Natural killer cell (primary cell): Measurements from ENCODE around the gene RUNX3. TPM values are rescaled to one million over a fixed set of nuclear protein-coding genes. Genes with fewer than 3 reads are reported as not detected.

Source experiments
- ATAC-seq, 3 donors: fragments of 150-1000 bp in 2 of 3; fragments of 200-7000 bp in 1 of 3; cut with Tn5 transposase; 1 replicate in 1 of 3; 2 replicates in 2 of 3; pipeline ENCODE4 v1.10.0; 2021; ENCODE audit warnings: mild to moderate bottlenecking in 2 of 3, moderate library complexity in 2 of 3
- DNase-seq, 2 donors: peaks; one replicate each; pipeline versions ENCODE4 v3.0.0 to v3.0.0-alpha.2; 2013 to 2021; ENCODE audit warnings: mixed read lengths in 1 of 2
- H3K27ac ChIP-seq: one replicate; pipeline ENCODE4 v1.5.1; 2013; ENCODE audit warnings: mild to moderate bottlenecking, low read length
- H3K27me3 ChIP-seq: one replicate; pipeline ENCODE4 v1.6.1; 2013; ENCODE audit warnings: low read length; ENCODE audit not compliant: control insufficient read depth, insufficient read depth
- H3K36me3 ChIP-seq: one replicate; pipeline ENCODE4 v1.6.1; 2013; ENCODE audit warnings: low read length; ENCODE audit not compliant: control insufficient read depth, insufficient read depth
- H3K4me1 ChIP-seq: one replicate; pipeline ENCODE4 v1.6.1; 2013; ENCODE audit warnings: low read length; ENCODE audit not compliant: control insufficient read depth, insufficient read depth
- H3K4me3 ChIP-seq: one replicate; pipeline ENCODE4 v1.5.1; 2013; ENCODE audit warnings: low read length
- H3K9me3 ChIP-seq: one replicate; pipeline ENCODE4 v1.6.1; 2013; ENCODE audit warnings: low read length; ENCODE audit not compliant: control insufficient read depth, insufficient read depth
- H3K27ac Mint-ChIP-seq, 2 donors: one replicate each; pipeline ENCODE4 v1.8.0; 2022; ENCODE audit warnings: mild to moderate bottlenecking in 2 of 2, mixed read lengths in 2 of 2, moderate library complexity in 1 of 2
- H3K27me3 Mint-ChIP-seq, 2 donors: one replicate each; pipeline ENCODE4 v1.8.0; 2022; ENCODE audit warnings: low read depth in 2 of 2, mixed read lengths in 2 of 2
- H3K36me3 Mint-ChIP-seq: one replicate; pipeline ENCODE4 v1.8.0; 2022; ENCODE audit warnings: mixed read lengths
- H3K4me1 Mint-ChIP-seq, 2 donors: one replicate each; pipeline ENCODE4 v1.8.0; 2022; ENCODE audit warnings: mixed read lengths in 2 of 2
- H3K4me3 Mint-ChIP-seq: one replicate; pipeline ENCODE4 v1.8.0; 2022; ENCODE audit warnings: mild to moderate bottlenecking, moderate library complexity, mixed read lengths
- H3K9me3 Mint-ChIP-seq, 2 donors: one replicate each; pipeline ENCODE4 v1.8.0; 2022; ENCODE audit warnings: mixed read lengths in 2 of 2
- WGBS: methylation state at CpG from one replicate; pipeline ENCODE4 v1.1.7; 2013; ENCODE audit warnings: missing lambda C conversion rate; ENCODE audit not compliant: insufficient coverage; 5-methylcytosine and 5-hydroxymethylcytosine counted together
- intact Hi-C: fragments of 100-400 bp; cut with micrococcal nuclease; formaldehyde crosslinking; loops from one replicate; pipeline ENCODE4 v1.14.2; 2022
- total RNA-seq, 4 donors: library from RNA; stranded (reverse); fragments of 120-200 nt in 1 of 4; gene quantifications; one replicate each; pipeline versions ENCODE4 v1.2.3 to v1.2.4, GENCODE V29; 2013 to 2022
- TF ChIP-seq, protein P1 (sequence below): fragments of 200-600 bp; IDR thresholded peaks from one replicate; pipeline ENCODE4 v1.8.0; 2022; ENCODE audit warnings: antibody characterized with exemption

RUNX3 gene
- total RNA-seq, 3 donors from 2014 or later (not counting 1 experiment from before 2014, with no cell fraction given), result 537 to 630 (median 601) TPM

DNA sequence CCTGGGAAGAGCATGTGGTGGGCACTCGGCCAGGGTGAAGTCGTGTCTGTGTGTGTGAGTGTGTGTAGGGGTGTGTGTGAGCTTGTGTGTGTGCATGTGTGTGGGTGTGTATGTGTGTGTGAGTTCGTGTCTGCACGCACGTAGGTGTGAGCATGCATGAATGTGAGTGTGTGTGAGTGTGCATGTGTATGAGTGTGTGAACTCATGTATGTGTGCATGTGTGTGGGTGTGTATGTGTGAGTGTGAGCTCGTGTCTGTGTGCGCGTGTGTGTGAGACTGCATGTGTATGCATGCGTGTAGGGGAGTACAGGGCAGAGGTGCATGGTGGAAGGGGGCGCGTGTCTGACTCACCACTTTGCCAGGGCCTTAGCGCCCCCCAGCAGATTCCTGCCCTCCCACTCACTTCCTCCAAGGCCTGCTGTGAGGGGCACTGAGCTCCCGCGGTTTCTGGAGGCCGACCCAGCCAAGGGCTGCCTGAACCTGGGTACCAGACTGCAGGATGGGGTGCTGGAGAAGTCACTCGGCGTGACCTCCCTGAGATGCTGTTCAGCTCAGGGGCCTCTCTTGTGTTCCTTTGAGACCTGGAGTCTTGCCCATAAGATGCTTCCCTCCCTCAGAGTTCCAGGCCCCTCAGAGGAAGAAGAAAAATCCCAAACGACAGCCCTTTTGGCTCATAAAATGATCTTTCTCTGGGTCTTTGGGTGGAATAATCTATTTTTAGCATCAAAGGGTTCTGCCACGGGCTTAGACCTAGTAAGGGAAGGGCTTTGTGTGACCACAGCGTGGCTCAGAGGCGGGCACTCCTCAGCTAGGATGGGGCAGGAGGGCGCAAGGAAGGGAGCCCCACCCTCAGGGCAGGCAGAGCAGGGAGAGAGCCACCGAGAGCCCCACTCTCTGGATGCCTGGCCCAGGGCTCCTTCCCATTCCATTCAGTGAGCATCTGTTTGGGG, 41.1 kb upstream of the RUNX3 start:
- Mint-ChIP-seq H3K27ac (peak overlapping the region in 1 of 2 donors; percentile 38), H3K36me3 (peaks cover 23% of the 10 kb centered on the region), H3K4me3 (no peak overlapping the region), H3K4me1 (peaks cover 8 to 21% of the 10 kb centered on the region in 2 donors), H3K27me3 (peaks cover 35% of the 10 kb centered on the region in 2 donors), H3K9me3 (peaks cover 7 to 11% of the 10 kb centered on the region in 2 donors)
- H3K27ac ChIP-seq, result no peak overlapping the region
- no peaks in the 10 kb centered on the region for H3K27me3 ChIP-seq
- H3K36me3 ChIP-seq, result no peaks in the 10 kb centered on the region
- TF ChIP-seq, protein P1, sequence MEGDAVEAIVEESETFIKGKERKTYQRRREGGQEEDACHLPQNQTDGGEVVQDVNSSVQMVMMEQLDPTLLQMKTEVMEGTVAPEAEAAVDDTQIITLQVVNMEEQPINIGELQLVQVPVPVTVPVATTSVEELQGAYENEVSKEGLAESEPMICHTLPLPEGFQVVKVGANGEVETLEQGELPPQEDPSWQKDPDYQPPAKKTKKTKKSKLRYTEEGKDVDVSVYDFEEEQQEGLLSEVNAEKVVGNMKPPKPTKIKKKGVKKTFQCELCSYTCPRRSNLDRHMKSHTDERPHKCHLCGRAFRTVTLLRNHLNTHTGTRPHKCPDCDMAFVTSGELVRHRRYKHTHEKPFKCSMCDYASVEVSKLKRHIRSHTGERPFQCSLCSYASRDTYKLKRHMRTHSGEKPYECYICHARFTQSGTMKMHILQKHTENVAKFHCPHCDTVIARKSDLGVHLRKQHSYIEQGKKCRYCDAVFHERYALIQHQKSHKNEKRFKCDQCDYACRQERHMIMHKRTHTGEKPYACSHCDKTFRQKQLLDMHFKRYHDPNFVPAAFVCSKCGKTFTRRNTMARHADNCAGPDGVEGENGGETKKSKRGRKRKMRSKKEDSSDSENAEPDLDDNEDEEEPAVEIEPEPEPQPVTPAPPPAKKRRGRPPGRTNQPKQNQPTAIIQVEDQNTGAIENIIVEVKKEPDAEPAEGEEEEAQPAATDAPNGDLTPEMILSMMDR, result no peak
- DNase-seq (no peak), ATAC-seq (peak in 2 of 3 donors; percentile 27 to 28)
- intact Hi-C loops, result no loop called here
- no peak overlapping the region for H3K4me3 ChIP-seq
- H3K4me1 ChIP-seq, result peaks cover 33% of the 10 kb centered on the region
- H3K9me3 ChIP-seq, result peaks cover 11% of the 10 kb centered on the region
- WGBS, result 66% methylated on average over 23 of the region's 23 CpGs

DNA sequence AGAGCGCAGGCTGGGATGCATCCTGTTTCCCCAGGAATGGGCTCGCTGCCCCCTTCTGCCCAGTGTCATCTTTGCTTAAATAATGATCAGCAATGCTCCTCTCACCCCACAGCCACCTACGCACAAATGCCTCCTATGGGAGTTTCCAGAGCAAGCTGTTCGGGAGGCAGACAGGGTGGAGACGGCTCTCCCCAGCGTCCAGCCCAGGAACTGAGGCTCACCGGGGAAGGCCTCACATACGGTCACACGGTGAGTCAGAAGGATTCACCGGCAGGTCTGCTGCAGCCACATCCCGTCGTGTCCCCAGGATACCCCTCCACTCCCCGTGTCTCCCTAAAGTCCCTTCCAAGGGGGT, 40.3 kb upstream of the RUNX3 start:
- Histone ChIP-seq H3K27ac (no peak overlapping the region), H3K36me3 (no peaks in the 10 kb centered on the region), H3K27me3 (no peaks in the 10 kb centered on the region), H3K4me3 (no peak overlapping the region), H3K4me1 (peaks cover 41% of the 10 kb centered on the region), H3K9me3 (peaks cover 9% of the 10 kb centered on the region)
- TF ChIP-seq, protein P1, result no peak
- ATAC-seq, result no peak
- WGBS, result 90% methylated on average over 13 of the region's 13 CpGs
- DNase-seq, result no peak
- no peak overlapping the region for H3K27ac Mint-ChIP-seq
- peaks cover 15 to 29% of the 10 kb centered on the region in 2 donors for H3K4me1 Mint-ChIP-seq
- no peak overlapping the region for H3K4me3 Mint-ChIP-seq
- H3K36me3 Mint-ChIP-seq, result peaks cover 14% of the 10 kb centered on the region
- H3K27me3 Mint-ChIP-seq, result peaks cover 26 to 30% of the 10 kb centered on the region in 2 donors
- H3K9me3 Mint-ChIP-seq, result peaks cover 2 to 4% of the 10 kb centered on the region in 2 donors
- intact Hi-C loops, result no loop called here

DNA sequence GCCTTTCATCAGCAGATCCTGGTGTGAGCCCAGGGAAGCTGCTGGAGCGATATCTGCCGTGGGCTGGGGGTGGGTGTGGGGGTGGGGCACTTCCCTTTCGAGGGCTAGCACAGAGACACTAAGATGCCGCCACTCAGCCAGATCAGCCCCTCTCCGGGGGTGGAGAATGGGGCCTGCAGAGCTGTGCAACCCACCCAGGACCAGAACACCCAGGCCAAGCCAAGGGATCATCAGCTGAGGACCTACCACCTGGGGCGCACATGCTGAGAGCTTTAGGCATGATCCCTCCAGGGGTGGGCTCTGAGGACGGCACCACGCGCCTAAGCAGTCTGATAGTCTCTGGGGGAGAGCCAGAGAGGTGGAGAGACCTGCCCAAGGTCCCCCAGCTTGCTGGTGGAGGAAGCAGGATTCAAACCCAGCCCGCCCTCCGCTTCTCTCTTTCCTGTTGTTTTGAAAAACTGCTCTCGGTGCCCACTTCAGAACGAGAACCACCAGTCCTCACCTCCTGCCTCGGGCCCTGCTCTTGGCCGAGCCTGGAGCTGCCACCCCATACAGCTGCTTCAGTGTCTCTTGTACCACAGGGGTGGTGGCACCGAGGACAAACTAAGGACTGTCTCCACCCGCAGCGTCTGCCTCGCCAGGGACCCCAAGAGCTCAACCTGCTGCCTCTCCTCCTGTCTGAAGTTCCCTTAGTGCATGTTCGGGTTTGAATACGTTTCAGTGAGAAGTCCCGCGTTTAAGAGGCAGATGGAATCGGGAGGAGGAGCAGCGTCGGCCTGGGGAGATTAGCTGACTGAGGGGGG, 39.7 kb upstream of the RUNX3 start:
- ATAC-seq (no peak), DNase-seq (peak in 1 of 2 donors; percentile 44)
- no peaks in the 10 kb centered on the region for H3K36me3 ChIP-seq
- Mint-ChIP-seq H3K4me1 (peaks cover 21 to 35% of the 10 kb centered on the region in 2 donors), H3K9me3 (peaks cover 0 to under 1% of the 10 kb centered on the region in 2 donors), H3K36me3 (peaks cover 9% of the 10 kb centered on the region), H3K4me3 (no peak overlapping the region), H3K27ac (no peak overlapping the region), H3K27me3 (peaks cover 24 to 27% of the 10 kb centered on the region in 2 donors)
- intact Hi-C loops, result loop anchor here (5.0 kb wide), 1 partner anchor 57 kb away; no protein-coding TSS in a partner anchor
- no peaks in the 10 kb centered on the region for H3K27me3 ChIP-seq
- no peak overlapping the region for H3K4me3 ChIP-seq
- TF ChIP-seq, protein P1, result no peak
- peaks cover 47% of the 10 kb centered on the region for H3K4me1 ChIP-seq
- peaks cover 4% of the 10 kb centered on the region for H3K9me3 ChIP-seq
- no peak overlapping the region for H3K27ac ChIP-seq
- WGBS, result 81% methylated on average over 26 of the region's 26 CpGs
